ENCODE measurements around the gene POLK.
"Not testable (repeated sequence)": the region's sequence is repeated elsewhere in the genome, so short reads cannot be mapped to it uniquely, and the experiment has no call there.

- TF ChIP-seq CTCF (conservative IDR thresholded peaks at IDR 0.05); EZH2 (IDR thresholded peaks at IDR 0.05; ENCODE audit: low read depth): not testable (repeated sequence)
Measured at GRCh38 chr5:75498875-75499274, 12.8 kb upstream of the POLK start.
